Measurements from ENCODE around the gene GRAMD1B.

DNA sequence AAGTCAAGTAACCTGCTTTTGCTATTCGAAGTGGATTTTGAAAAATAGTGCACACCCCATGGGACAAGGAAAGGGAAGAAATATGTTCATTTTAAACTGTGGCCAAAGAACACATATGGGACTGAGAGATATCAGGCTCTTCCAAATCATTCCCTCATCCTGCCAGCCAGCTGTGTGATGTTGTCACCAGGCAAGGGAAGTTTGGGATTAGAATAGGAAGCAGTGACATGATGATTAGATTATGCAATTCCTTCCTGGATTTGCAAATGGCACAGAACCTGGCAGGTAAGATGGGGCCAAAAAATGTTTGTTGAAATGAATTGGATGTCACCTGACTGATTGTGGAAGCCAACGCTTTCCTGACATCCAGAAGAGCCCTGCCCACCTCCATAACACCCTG is 229.2 kb downstream of the GRAMD1B start:
- TF ChIP-seq, protein P1, sequence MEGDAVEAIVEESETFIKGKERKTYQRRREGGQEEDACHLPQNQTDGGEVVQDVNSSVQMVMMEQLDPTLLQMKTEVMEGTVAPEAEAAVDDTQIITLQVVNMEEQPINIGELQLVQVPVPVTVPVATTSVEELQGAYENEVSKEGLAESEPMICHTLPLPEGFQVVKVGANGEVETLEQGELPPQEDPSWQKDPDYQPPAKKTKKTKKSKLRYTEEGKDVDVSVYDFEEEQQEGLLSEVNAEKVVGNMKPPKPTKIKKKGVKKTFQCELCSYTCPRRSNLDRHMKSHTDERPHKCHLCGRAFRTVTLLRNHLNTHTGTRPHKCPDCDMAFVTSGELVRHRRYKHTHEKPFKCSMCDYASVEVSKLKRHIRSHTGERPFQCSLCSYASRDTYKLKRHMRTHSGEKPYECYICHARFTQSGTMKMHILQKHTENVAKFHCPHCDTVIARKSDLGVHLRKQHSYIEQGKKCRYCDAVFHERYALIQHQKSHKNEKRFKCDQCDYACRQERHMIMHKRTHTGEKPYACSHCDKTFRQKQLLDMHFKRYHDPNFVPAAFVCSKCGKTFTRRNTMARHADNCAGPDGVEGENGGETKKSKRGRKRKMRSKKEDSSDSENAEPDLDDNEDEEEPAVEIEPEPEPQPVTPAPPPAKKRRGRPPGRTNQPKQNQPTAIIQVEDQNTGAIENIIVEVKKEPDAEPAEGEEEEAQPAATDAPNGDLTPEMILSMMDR (IDR thresholded peaks at IDR 0.05), result no peak
- TF ChIP-seq POLR2AphosphoS5 (IDR thresholded peaks at IDR 0.05) (no peak), POLR2A (IDR thresholded peaks at IDR 0.05) (no peak), EP300 (IDR thresholded peaks at IDR 0.05) (no peak)
